Activated T-helper 17 cell treated with anti-CD3 and anti-CD28 coated beads, Interleukin-2, amount 50 U/mL, for 72 hours (primary cell): ENCODE results near the gene DNAJC5G. TPM values are rescaled to one million over a fixed set of nuclear protein-coding genes. Genes with fewer than 3 reads are reported as not detected.
"Not testable (repeated sequence)": the region's sequence is repeated elsewhere in the genome, so short reads cannot be mapped to it uniquely, and the experiment has no call there.

Source experiments
- ATAC-seq: fragments of 150-1000 bp; cut with Tn5 transposase; replicated peaks from 2 replicates; pipeline ENCODE4 v1.10.0; 2021; ENCODE audit warnings: mild to moderate bottlenecking, moderate library complexity
- H3K27ac Mint-ChIP-seq: one replicate; pipeline ENCODE4 v1.8.0; 2022; ENCODE audit warnings: mixed read lengths
- H3K27me3 Mint-ChIP-seq: one replicate; pipeline ENCODE4 v1.8.0; 2022; ENCODE audit warnings: mixed read lengths
- H3K36me3 Mint-ChIP-seq: one replicate; pipeline ENCODE4 v1.8.0; 2022; ENCODE audit warnings: low read depth, mild to moderate bottlenecking, mixed read lengths
- H3K4me1 Mint-ChIP-seq: one replicate; pipeline ENCODE4 v1.8.0; 2022; ENCODE audit warnings: mixed read lengths
- H3K4me3 Mint-ChIP-seq: one replicate; pipeline ENCODE4 v1.8.0; 2022; ENCODE audit warnings: mild to moderate bottlenecking, mixed read lengths
- H3K9me3 Mint-ChIP-seq: one replicate; pipeline ENCODE4 v1.8.0; 2022; ENCODE audit warnings: mixed read lengths
- total RNA-seq, 2 donors: library from RNA; stranded (reverse); gene quantifications; one replicate each; pipeline ENCODE4 v1.2.3, GENCODE V29; 2022

DNAJC5G gene
- total RNA-seq, 2 donors from 2014 or later: not detected

DNA sequence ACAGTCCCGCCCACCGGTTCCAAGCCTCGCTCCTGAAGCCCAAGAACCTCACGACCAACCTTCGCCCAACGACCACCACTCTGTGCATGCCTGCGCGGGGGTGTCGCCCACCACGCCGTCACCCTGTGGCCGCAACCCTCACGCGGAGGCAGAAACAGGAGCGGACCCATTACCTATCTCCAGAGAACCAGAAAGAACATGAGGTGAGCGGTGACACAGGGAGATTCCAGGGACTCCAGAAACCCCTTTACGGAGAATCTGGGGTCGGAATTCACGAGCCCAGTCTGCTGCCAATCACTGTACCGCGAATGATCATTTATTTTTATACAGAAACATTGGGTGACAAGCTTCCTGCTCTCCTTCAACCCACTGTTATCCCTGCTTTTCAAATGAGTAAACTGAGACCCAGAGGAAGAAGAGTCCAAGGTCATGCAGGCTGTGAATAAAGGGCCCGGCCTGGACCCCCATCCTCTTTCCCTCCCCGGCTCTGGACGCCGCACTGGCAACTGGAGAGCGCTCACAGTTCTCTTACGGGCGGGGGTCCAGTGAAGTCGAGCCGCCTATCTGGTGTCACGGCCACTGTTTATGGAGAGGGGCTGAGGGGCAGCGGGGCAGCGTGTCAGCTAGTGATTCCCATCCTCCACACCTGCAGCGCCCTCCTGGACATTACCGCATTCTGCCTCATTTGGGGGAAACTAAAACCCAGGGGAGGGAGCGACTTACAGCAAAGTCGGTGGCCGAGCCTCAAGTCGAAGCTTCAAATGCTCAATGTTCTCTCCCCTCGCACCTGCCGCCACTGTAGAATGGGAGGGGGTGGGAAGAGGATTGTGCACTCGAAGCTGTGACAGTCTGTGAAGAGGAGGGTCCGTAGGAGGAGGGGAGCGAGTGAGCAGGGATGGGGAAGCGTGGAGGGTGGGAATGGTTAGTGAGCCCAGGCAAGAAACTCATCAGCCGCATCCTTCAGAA lies 11.7 kb upstream of the DNAJC5G start:
- Mint-ChIP-seq H3K27me3 (peaks cover 44% of the 10 kb centered on the region), H3K36me3 (peaks cover 7% of the 10 kb centered on the region), H3K27ac (no peak overlapping the region), H3K9me3 (no peaks in the 10 kb centered on the region), H3K4me1 (peaks cover 15% of the 10 kb centered on the region), H3K4me3 (no peak overlapping the region)
- ATAC-seq: no peak

DNA sequence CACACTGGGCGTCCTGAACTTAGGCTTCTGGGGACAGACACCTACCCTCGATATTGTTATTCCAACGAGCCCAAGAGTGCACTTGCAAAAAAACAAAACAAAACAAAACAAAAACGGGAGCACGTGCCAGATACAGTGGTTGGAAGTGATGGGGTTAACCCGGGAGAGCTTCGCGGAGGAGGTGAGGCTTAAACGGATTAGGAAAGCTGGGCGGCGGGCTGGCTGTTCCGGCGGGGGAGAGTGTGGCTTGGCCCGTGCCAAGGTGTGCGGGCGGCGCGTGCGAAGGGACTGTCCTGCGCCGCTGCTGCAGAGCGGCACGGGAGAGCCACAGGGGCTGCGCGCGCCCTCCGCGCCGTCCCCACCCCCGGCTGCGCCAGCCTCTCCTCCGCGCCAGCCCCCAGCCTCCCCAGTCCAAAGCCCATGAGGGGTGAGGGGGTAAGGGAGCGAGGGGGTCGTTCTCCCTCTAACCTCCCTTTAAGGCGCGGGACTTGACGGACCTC lies 10.9 kb upstream of the DNAJC5G start:
- no peak overlapping the region for H3K27ac Mint-ChIP-seq
- peak; percentile 53 for ATAC-seq

DNA sequence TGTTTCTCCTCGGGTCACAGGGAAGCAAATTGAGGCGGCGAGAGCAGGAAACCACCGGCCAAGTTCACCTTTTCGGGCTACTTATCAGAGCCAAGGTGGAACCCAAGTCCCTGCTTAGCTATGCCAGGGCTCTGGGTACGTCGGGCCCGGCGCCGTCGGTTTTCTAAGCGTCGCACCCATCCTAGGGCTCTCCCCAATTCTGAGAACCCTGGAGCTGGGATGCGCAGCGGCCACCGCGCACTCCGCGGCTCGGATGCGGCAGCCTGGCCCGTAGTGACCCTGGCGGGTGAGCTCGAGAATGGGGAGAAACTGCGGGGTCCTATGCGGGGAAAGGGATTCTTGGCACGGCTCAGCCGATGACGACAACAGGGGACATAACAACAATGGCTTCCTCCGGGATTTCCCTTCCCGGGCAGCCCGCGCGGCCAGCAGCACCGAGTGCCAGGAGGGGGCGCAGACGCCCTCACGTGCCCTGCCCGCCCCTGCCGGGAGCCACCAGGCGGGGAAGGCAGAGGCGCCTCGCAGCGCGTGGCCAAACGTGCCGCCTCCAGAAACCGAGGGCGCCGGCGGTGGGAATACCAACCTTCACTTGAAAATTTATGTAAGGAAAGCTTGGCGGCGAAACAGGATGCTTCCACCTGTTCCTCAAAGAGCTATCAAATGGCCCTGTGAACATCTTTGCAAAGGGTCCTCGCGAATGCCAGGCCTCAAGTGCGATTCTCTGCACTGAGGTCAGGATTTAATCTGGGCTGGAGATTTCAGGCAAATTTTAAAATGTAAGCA lies 10.3 kb upstream of the DNAJC5G start:
- peaks cover 15% of the 10 kb centered on the region for H3K4me1 Mint-ChIP-seq
- no peak overlapping the region for H3K27ac Mint-ChIP-seq
- H3K4me3 Mint-ChIP-seq: no peak overlapping the region
- ATAC-seq: peak; percentile 62
- H3K9me3 Mint-ChIP-seq: no peaks in the 10 kb centered on the region
- H3K36me3 Mint-ChIP-seq: peaks cover 7% of the 10 kb centered on the region
- peaks cover 42% of the 10 kb centered on the region for H3K27me3 Mint-ChIP-seq

More for the DNA sequence above, 10.9 kb upstream of the DNAJC5G start:
- peaks cover 15% of the 10 kb centered on the region for H3K4me1 Mint-ChIP-seq
- no peak overlapping the region for H3K4me3 Mint-ChIP-seq
- H3K9me3 Mint-ChIP-seq: no peaks in the 10 kb centered on the region
- H3K27me3 Mint-ChIP-seq: peaks cover 41% of the 10 kb centered on the region
- H3K36me3 Mint-ChIP-seq: peaks cover 7% of the 10 kb centered on the region

DNA sequence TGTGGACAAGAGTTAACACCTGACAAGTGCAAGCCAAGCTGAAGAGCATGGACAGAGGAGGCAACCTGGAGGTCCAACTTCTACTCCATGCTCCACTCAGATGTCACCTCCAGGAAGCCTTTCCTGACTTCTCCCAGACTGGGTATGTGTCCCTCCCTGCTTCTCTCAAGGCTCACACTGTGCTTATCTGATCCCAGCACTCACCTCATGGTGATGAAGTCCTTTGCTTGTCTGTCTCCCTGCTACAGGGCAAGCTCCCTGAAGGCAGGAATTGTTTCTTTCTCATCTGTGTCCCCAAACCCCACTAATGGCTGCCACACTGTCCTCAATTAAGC lies 9.7 kb upstream of the DNAJC5G start:
- peaks cover 40% of the 10 kb centered on the region for H3K27me3 Mint-ChIP-seq
- peaks cover 15% of the 10 kb centered on the region for H3K4me1 Mint-ChIP-seq
- ATAC-seq: no peak
- H3K27ac Mint-ChIP-seq: no peak overlapping the region
- H3K9me3 Mint-ChIP-seq: no peaks in the 10 kb centered on the region
- H3K36me3 Mint-ChIP-seq: peaks cover 7% of the 10 kb centered on the region
- no peak overlapping the region for H3K4me3 Mint-ChIP-seq

DNA sequence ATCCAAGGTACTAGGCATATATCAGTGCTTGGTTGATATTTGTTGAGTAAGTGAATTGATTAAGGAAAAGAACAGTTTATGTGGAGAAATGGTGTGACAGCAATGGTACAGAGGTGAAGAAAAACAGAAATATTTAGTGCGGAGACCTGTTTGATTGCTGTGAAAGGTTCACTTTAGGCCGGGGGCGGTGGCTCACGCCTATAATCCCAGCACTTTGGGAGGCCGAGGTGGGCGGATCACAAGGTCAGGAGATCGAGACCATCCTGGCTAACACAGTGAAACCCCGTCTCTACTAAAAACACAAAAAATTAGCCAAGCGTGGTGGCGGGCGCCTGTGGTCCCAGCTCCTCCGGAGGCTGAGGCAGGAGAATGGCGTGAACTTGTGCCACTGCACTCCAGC lies 6.9 kb upstream of the DNAJC5G start:
- H3K27me3 Mint-ChIP-seq: peaks cover 27% of the 10 kb centered on the region
- H3K36me3 Mint-ChIP-seq, H3K4me3 Mint-ChIP-seq, H3K4me1 Mint-ChIP-seq, H3K27ac Mint-ChIP-seq, ATAC-seq, H3K9me3 Mint-ChIP-seq: not testable (repeated sequence)

DNA sequence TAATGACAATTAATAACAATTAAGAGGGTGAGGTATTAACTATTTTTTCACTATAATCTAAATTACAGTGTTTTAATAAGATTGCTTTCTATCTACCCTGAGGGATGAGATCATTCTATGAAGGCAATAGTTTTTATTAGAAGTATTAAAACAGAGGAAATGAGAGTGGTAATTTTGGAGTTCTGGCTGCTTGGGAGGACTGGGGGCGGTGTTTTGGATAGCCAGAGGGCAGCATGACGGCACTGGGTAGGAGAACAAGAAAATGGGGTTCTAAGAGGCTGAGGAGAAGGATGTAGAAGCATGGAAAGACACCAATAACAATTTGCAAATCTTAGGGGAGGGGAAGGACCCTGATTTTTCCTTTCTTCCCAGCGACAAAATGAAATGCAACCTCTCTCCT lies 5.1 kb upstream of the DNAJC5G start:
- Mint-ChIP-seq H3K27me3 (peaks cover 20% of the 10 kb centered on the region), H3K9me3 (no peaks in the 10 kb centered on the region), H3K36me3 (no peaks in the 10 kb centered on the region), H3K4me3 (no peak overlapping the region), H3K27ac (no peak overlapping the region), H3K4me1 (no peaks in the 10 kb centered on the region)
- no peak for ATAC-seq

DNA sequence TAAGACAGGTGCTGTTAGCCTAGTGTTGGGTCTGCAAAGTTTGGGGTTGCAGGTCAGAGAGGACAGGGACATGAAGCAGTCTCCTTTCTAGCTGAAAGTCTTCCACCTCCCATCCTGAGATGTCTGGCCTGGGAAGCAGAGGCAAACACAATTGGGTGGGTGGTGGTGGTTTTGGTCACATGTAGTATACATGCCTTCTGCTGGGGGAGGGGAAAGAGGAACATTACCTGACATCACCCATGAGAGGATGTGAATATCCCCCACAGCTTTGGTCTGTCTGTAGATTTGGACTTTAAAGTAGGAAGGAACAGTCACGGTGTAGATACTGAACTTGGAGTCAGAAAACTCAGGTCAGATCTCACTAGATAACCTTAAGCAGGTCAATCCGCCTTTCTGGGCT lies 4.6 kb upstream of the DNAJC5G start:
- ATAC-seq: no peak
- Mint-ChIP-seq H3K4me1 (no peaks in the 10 kb centered on the region), H3K27ac (no peak overlapping the region), H3K27me3 (peaks cover 16% of the 10 kb centered on the region), H3K9me3 (no peaks in the 10 kb centered on the region), H3K36me3 (no peaks in the 10 kb centered on the region), H3K4me3 (no peak overlapping the region)

DNA sequence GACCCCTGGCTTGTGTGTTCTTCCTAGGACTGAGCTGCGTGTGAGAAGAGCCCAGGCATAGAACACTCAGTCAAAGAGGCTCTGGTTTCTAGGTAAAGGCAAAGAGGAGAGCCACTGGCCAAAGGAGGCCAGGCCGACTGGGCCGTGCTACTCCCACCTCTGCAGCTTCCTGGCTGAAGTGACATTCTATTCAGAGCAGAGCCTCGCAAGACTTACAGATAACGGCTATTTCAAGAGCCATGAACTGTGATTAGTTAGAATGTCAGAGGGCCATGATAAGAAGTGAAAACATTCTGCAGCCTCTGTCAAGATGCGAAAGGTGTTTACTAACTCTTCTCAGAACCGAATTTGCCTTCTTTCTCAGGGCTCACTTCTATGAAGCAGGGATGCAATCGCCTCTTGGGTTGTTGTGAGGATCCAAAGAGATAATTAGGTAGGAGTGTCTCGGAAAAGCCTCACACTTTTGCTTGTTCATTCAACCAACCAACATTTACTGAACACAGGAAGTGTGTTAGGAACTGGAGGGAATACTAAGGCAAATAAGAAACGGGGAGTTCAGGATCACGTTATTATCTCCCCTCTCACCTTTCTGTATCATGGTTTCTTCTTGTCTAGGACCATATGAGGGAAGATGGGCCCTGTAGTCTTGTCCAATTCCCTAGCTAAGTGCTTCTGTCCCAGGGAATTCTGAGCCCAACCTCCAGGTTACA lies 3.4 kb upstream of the DNAJC5G start:
- H3K36me3 Mint-ChIP-seq: no peaks in the 10 kb centered on the region
- no peak overlapping the region for H3K27ac Mint-ChIP-seq
- H3K9me3 Mint-ChIP-seq: no peaks in the 10 kb centered on the region
- ATAC-seq: no peak
- H3K4me1 Mint-ChIP-seq: no peaks in the 10 kb centered on the region
- peaks cover 15% of the 10 kb centered on the region for H3K27me3 Mint-ChIP-seq
- H3K4me3 Mint-ChIP-seq: no peak overlapping the region

DNA sequence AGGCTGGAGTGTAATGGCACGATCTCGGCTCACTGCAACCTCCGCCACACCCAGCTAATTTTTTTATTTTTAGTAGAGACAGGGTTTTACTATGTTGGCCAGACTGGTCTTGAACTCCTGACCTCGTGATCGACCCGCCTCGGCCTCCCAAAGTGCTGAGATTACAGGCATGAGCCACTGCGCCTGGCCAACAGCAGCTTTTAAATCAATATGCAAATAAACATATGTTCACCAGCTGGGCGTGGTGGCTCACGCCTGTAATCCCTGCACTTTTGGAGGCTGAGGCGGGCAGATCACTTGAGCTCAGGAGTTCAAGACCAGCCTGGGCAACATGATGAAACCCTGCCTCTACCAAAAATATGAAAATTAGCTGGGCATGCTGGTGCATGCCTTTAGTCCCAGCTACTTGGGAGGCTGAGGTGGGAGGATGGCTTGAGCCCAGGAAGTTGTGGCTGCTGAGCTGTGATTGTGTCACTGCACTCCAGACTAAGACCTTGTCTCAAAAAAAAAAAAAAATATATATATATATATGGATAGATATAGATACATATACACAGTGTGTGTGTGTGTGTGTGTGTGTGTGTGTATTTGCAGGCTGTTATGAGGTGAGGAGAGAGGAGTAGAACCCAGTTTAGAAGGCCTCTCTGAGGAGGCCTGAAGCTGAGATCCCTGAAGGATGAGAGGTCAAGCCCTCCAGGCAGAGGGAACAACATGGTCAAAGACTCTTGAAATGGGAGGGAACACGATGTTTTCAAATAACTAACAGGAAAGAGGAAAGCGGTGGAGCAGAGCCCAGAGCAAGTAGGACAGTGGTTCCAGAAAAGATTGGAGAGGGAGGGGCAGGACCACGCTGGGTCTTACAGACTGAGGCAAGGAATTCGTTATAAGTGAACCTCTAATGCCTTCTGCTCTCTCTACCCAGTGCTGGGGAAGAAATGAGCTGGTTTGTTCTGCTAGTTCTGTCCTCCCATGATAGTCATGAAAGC lies 2.4 kb upstream of the DNAJC5G start:
- not testable (repeated sequence) for ATAC-seq, H3K27ac Mint-ChIP-seq, H3K9me3 Mint-ChIP-seq, H3K36me3 Mint-ChIP-seq, H3K4me3 Mint-ChIP-seq, H3K4me1 Mint-ChIP-seq
- H3K27me3 Mint-ChIP-seq: peaks cover 19% of the 10 kb centered on the region

DNA sequence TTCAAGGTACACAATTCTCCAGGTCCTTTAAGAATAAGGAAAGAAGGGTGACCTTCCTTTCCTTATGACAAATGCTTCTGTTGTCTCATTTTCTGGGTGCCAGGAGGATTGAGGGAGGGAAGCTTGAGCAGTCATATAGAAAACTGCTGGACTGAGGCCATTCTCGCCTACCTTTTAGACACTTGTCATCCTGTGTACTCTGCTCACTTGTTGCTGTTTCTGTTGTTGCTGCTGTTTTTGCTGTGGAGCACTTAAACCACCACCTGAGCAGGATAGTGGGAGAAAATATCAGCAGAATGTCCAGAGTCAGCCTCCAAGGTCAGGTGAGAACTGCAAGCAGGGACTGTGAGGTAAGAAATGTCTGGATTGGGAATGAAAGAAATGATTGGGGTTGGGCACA lies 2.8 kb downstream of the DNAJC5G start:
- Mint-ChIP-seq H3K36me3 (no peaks in the 10 kb centered on the region), H3K9me3 (no peaks in the 10 kb centered on the region), H3K27ac (no peak overlapping the region), H3K4me1 (peaks cover 5% of the 10 kb centered on the region), H3K4me3 (no peak overlapping the region), H3K27me3 (peaks cover 28% of the 10 kb centered on the region)
- ATAC-seq: no peak

DNA sequence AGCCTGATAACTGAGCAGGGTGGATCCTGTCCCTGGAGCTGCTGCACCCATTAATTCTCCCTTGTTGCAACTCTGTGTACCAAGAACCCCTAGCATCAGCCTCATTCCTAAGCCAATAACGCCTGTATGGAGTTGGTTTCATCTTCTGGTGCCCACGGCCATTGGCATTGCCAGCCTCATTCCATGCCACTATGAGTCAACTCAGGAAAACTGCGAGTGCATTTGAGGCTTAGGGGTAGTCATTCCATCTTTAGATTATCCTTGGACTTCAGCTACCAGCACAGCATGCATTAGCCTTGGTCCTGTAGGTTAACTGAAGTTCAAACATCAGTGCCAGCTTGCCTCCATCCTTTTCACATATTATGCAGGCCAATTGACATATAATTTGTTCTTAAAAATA lies 5.6 kb downstream of the DNAJC5G start:
- H3K4me3 Mint-ChIP-seq: no peak overlapping the region

DNA sequence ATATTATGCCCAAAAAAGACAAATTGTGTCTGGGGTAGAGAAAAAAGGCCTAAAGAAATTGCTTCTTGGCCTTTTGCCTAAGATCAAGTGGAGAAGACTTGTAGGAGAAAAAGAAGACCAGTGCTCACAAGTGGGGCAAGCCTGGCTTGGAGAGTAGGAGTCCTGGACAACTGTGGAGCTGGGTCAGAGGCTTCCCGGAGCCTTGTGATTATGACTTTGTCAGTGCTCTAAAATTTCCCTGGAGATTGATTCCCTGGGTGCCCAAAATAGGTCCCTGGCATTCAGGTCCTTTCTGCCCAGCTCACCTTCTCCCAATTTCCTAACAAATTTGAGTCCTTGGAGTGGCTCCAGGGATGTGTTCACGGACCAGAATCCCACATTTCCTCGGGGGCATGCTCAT lies 6.2 kb downstream of the DNAJC5G start:
- H3K36me3 Mint-ChIP-seq: no peaks in the 10 kb centered on the region
- H3K4me1 Mint-ChIP-seq: peaks cover 5% of the 10 kb centered on the region
- no peak overlapping the region for H3K4me3 Mint-ChIP-seq
- ATAC-seq: no peak
- H3K9me3 Mint-ChIP-seq: no peaks in the 10 kb centered on the region
- H3K27me3 Mint-ChIP-seq: peaks cover 27% of the 10 kb centered on the region
- H3K27ac Mint-ChIP-seq: no peak overlapping the region

More for the DNA sequence above, 5.6 kb downstream of the DNAJC5G start:
- Mint-ChIP-seq H3K27ac (no peak overlapping the region), H3K4me1 (peaks cover 5% of the 10 kb centered on the region), H3K27me3 (peaks cover 27% of the 10 kb centered on the region), H3K36me3 (no peaks in the 10 kb centered on the region), H3K9me3 (no peaks in the 10 kb centered on the region)
- ATAC-seq: no peak

DNA sequence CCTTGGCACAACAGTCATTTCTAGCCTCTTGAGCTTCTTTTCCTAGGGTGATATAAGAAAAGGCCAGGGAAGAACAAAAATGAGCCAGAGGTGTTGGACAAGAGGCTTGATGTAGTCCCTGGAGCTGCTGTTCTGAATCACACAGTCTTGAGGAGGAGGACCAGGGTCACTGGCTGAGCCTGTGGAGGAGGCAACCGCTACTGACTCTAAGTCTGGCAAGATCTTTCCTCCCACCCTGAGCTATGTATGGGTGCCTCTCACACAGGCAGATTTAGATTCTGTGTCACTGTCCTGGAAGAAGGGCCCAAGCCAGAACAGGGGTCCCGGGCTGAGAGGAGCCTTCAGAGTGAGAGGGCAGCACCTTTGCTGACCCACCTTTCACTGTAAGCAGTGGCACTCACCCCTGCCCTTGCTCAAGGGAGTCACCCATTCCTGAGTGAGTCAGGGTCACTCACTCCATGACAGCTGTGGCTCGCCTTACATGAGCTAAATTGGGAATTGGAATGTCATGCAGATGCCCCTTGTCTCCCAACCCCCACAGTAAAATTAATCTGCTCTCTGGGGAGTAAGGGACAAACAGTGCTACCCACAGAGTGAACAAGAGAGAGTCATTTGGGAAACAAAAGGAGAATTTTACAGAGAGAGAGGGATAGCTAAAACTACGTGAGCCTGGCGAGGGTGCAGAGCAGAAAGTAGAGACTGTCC lies 6.8 kb downstream of the DNAJC5G start, which contains the start of gene TRIM54:
TRIM54 (plus strand) TSS at position 575 of the 705 bp plus-strand sequence. CDS start 303 bp downstream, outside the sequence.
- Mint-ChIP-seq H3K4me3 (no peak within 1 kb of the TSS), H3K9me3 (no peaks in the 10 kb centered on the region), H3K27me3 (peaks cover 27% of the 10 kb centered on the region), H3K27ac (no peak within 1 kb of the TSS), H3K36me3 (no peaks in the 10 kb centered on the region), H3K4me1 (peaks cover 5% of the 10 kb centered on the region)
- no peak for ATAC-seq
